K562 (cell line): ENCODE results near the gene IL17D. TPM values are rescaled to one million over a fixed set of nuclear protein-coding genes. Genes with fewer than 3 reads are reported as not detected.

Experiments used
- ATAC-seq: fragments of 200-7000 bp; cut with Tn5 transposase; 3 replicates; pipeline ENCODE4 v1.9.1; 2020; ENCODE audit warnings: moderate library complexity
- BruUV-seq: library from RNA; stranded (reverse); fragments of 400-500 nt; replicated peaks from 2 replicates; lab custom pipeline; 2021; lab: Mats Ljungman, UMichigan
- CTCF ChIA-PET: fragments of 300-600 bp; formaldehyde crosslinking; extraction: SDS; loops from one replicate; lab custom pipeline; 2021; ENCODE audit warnings: low intra/inter-chr PET ratio; lab: Yijun Ruan, JAX
- POLR2A ChIA-PET: fragments of 300-600, 350-650 bp; sonication (Branson Sonifier 250); formaldehyde crosslinking; extraction: SDS; loops from one replicate; lab custom pipeline; 2021; ENCODE audit warnings: antibody characterized with exemption, inconsistent platforms; lab: Yijun Ruan, JAX
- DNase-seq, 4 experiments: peaks; one replicate each; pipeline versions ENCODE4 v3.0.0 to v3.0.0-alpha.2; 2011 to 2018; ENCODE audit warnings: low spot score in 3 of 4, mixed read lengths in 3 of 4; ENCODE audit errors: extremely low read depth in 1 of 4
- FAIRE-seq: peaks from 2 replicates; lab custom pipeline; 2011; peaks lifted over from hg19 to GRCh38; lab: Jason Lieb, UNC
- H2AFZ ChIP-seq: 2 replicates; pipeline ENCODE4 v1.6.0; 2011; ENCODE audit warnings: low read depth, low read length, control low read depth, inconsistent platforms
- H3K27ac ChIP-seq: fragments of 200-600 bp; 3 replicates; pipeline ENCODE4 v1.8.0; 2011; ENCODE audit warnings: low read depth, mild to moderate bottlenecking, control low read depth, inconsistent platforms, low read length, moderate library complexity, mixed read lengths; ENCODE audit errors: extremely low read depth
- H3K27me3 ChIP-seq, 2 experiments: fragments of 300-600 bp in 1 of 2; 2 replicates in 1 of 2; 3 replicates in 1 of 2; pipeline versions ENCODE4 v1.6.0 to v1.8.0; 2011; ENCODE audit warnings: inconsistent platforms in 2 of 2, low read length in 2 of 2, mild to moderate bottlenecking in 1 of 2, mixed read lengths in 1 of 2, moderate library complexity in 1 of 2; ENCODE audit not compliant: control insufficient read depth in 2 of 2, insufficient read depth in 2 of 2
- H3K36me3 ChIP-seq: fragments of 300-600 bp; 3 replicates; pipeline ENCODE4 v1.8.0; 2011; ENCODE audit warnings: mild to moderate bottlenecking, low read length, inconsistent platforms; ENCODE audit not compliant: control insufficient read depth, insufficient read depth
- H3K4me1 ChIP-seq, 2 experiments: fragments of 200-600 bp in 1 of 2; replicated peaks in 1 of 2; 2 replicates in 1 of 2; 3 replicates in 1 of 2; pipeline versions ENCODE4 v1.5.1 to v1.8.0; 2011; ENCODE audit warnings: inconsistent platforms in 2 of 2, low read length in 2 of 2, mild to moderate bottlenecking in 1 of 2, mixed read lengths in 1 of 2, moderate library complexity in 1 of 2; ENCODE audit not compliant: control insufficient read depth in 2 of 2, insufficient read depth in 2 of 2
- H3K4me2 ChIP-seq: 2 replicates; pipeline ENCODE4 v1.6.1; 2011; ENCODE audit warnings: low read length, control low read depth, inconsistent platforms, mixed read lengths; ENCODE audit not compliant: insufficient read depth
- H3K4me3 ChIP-seq: fragments of 200-600 bp; sonication (generic), shearing (Covaris generic); 2 replicates; pipeline ENCODE4 v1.5.1; 2016; ENCODE audit warnings: control low read depth, inconsistent platforms
- H3K79me2 ChIP-seq: fragments of 200-600 bp; 3 replicates; pipeline ENCODE4 v1.8.0; 2011; ENCODE audit warnings: low read length, inconsistent platforms; ENCODE audit not compliant: control insufficient read depth, insufficient read depth
- H3K9ac ChIP-seq, 2 experiments: 2 replicates each; pipeline versions ENCODE4 v1.6.0 to v1.6.1; 2011; ENCODE audit warnings: low read depth in 2 of 2, low read length in 2 of 2, control low read depth in 1 of 2, inconsistent platforms in 1 of 2, mild to moderate bottlenecking in 1 of 2, mixed read lengths in 1 of 2; ENCODE audit not compliant: insufficient read depth in 1 of 2
- H3K9me1 ChIP-seq: one replicate; pipeline ENCODE4 v1.6.0; 2011; ENCODE audit warnings: inconsistent platforms, mild to moderate bottlenecking, low read length, moderate library complexity; ENCODE audit not compliant: control insufficient read depth, insufficient read depth
- H3K9me3 ChIP-seq: replicated peaks from 2 replicates; pipeline ENCODE4 v1.5.1; 2011; ENCODE audit warnings: low read depth, low read length, inconsistent platforms; ENCODE audit not compliant: control insufficient read depth, insufficient read depth
- H4K20me1 ChIP-seq: replicated peaks from 2 replicates; pipeline ENCODE4 v1.6.1; 2011; ENCODE audit warnings: low read length, inconsistent platforms, mixed read lengths; ENCODE audit not compliant: control insufficient read depth, insufficient read depth
- AFF1 ChIP-seq, 2 experiments: fragments of 450-650 bp; IDR thresholded peaks; 2 replicates each; pipeline ENCODE4 v1.6.1; 2018; ENCODE audit warnings: mild to moderate bottlenecking in 2 of 2, low read depth in 1 of 2; ENCODE audit not compliant: partially characterized antibody in 2 of 2
- AFF4 ChIP-seq: sonication (generic); formaldehyde crosslinking; IDR thresholded peaks from 2 replicates; pipeline ENCODE4 v1.8.0; 2023; ENCODE audit warnings: mild to moderate bottlenecking, missing genetic modification reagents
- BCOR ChIP-seq: fragments of 450-650 bp; IDR thresholded peaks from 2 replicates; pipeline ENCODE4 v1.6.1; 2016
- BRD4 ChIP-seq: fragments of 200-600 bp; sonication (generic); IDR thresholded peaks from 2 replicates; pipeline ENCODE4 v1.6.1; 2017; ENCODE audit warnings: inconsistent platforms
- DDX20 ChIP-seq: fragments of 450-650 bp; IDR thresholded peaks from 2 replicates; pipeline ENCODE4 v1.6.1; 2016; ENCODE audit warnings: missing genetic modification characterization, low read depth, mild to moderate bottlenecking, missing compliant biosample characterization, moderate library complexity
- HCFC1 ChIP-seq: IDR thresholded peaks from 2 replicates; pipeline ENCODE4 v1.6.1; 2012; ENCODE audit warnings: low read depth, low read length, improper control_type of control experiment
- HMG20A ChIP-seq: fragments of 450-650 bp; formaldehyde crosslinking; conservative IDR thresholded peaks from 2 replicates; pipeline ENCODE4 v1.4.0; 2020; ENCODE audit warnings: mild to moderate bottlenecking, mixed read lengths
- JUND ChIP-seq, 2 experiments: IDR thresholded peaks; 2 replicates in 1 of 2; 3 replicates in 1 of 2; pipeline ENCODE4 v1.6.1; 2011; ENCODE audit warnings: borderline replicate concordance in 2 of 2, low read depth in 2 of 2, low read length in 2 of 2, improper control_type of control experiment in 1 of 2, missing biosample characterization in 1 of 2, missing genetic modification characterization in 1 of 2, missing genetic modification reagents in 1 of 2
- NFATC3 ChIP-seq: fragments of 450-650 bp; IDR thresholded peaks from 2 replicates; pipeline ENCODE4 v1.6.1; 2017; ENCODE audit warnings: mild to moderate bottlenecking
- RHOXF2B ChIP-seq: fragments of 250-450 bp; sonication (Bioruptor Pico); conservative IDR thresholded peaks from 2 replicates; pipeline ENCODE4 v1.5.1; 2021
- RUNX1 ChIP-seq: sonication (generic); IDR thresholded peaks from 2 replicates; pipeline ENCODE4 v1.6.1; 2016; ENCODE audit warnings: antibody characterized with exemption, low read depth
- SREBF2 ChIP-seq: sonication (generic); formaldehyde crosslinking; IDR thresholded peaks from 2 replicates; pipeline ENCODE4 v1.4.0; 2020; ENCODE audit warnings: mild to moderate bottlenecking, missing genetic modification reagents
- SRSF1 ChIP-seq: fragments of 200-400 bp; formaldehyde crosslinking; IDR thresholded peaks from 2 replicates; pipeline ENCODE4 v1.6.1; 2017; ENCODE audit warnings: mild to moderate bottlenecking, low read depth, low read length, moderate library complexity
- XRCC3 ChIP-seq: fragments of 450-650 bp; IDR thresholded peaks from 2 replicates; pipeline ENCODE4 v1.6.1; 2017; ENCODE audit warnings: mild to moderate bottlenecking, moderate library complexity
- ZKSCAN1 ChIP-seq: fragments of 150-350 bp; IDR thresholded peaks from 2 replicates; pipeline ENCODE4 v1.6.1; 2016; ENCODE audit warnings: low read depth, low read length
- WGBS: fragments of 100-300 bp; shearing (Covaris generic); methylation state at CpG from one replicate; pipeline ENCODE4 v1.1.6; 2016; ENCODE audit warnings: low coverage, mixed read lengths; ENCODE audit not compliant: insufficient coverage; ENCODE audit errors: missing lambda C conversion rate; 5-methylcytosine and 5-hydroxymethylcytosine counted together
- in situ Hi-C: fragments of 300-500 bp; cut with MboI; formaldehyde crosslinking; loops from 4 replicates; pipeline ENCODE4 v1.15.0; 2018; ENCODE audit warnings: inconsistent platforms, mixed read lengths
- intact Hi-C: fragments of 100-400 bp; cut with micrococcal nuclease; formaldehyde crosslinking; loops from 2 replicates; pipeline ENCODE4 v1.14.2; 2022
- polyA plus RNA-seq, 8 experiments: library from polyadenylated mRNA; depleted of rRNA in 4 of 8; stranded (reverse) in 5 of 8; unstranded in 3 of 8; fragments of >200 nt; fragmentation: Nextera tagmentation in 2 of 8; fragmentation: Illumina TruSeq in 1 of 8; extraction: Ambion mirVana in 2 of 8; extraction: Trizol in 1 of 8; gene quantifications; 2 replicates each; pipeline versions ENCODE4 v1.2.1 to v1.2.3, GENCODE V29; 2011 to 2014; ENCODE audit warnings: inconsistent platforms in 1 of 8, missing spikeins in 1 of 8
- total RNA-seq, 7 experiments: library from RNA; depleted of rRNA in 6 of 7; stranded (reverse); fragments of >200 nt in 6 of 7; fragmentation: Illumina TruSeq in 2 of 7; extraction: Trizol in 2 of 7; gene quantifications; 2 replicates each; pipeline versions ENCODE4 v1.2.1 to v1.2.3, GENCODE V29; 2011 to 2021; ENCODE audit warnings: low replicate concordance in 1 of 7

IL17D gene
- total and polyA plus RNA-seq, 9 of the 15 experiments (the other 6 are each of a cell fraction or from before 2014, with no cell fraction given): 0.04 to 0.55 (median 0.13) TPM; not detected in 4

- no peak for TF ChIP-seq AFF1 (IDR thresholded peaks at IDR 0.05; ENCODE audit: low read depth in 1 of 2, partially characterized antibody in 2 of 2)
- no peak for TF ChIP-seq NFATC3
- no peak for TF ChIP-seq SREBF2 (CRISPR knock-in tag)
- no peak for TF ChIP-seq RUNX1
- no peak for TF ChIP-seq BRD4
- no peak for TF ChIP-seq JUND (IDR thresholded peaks at IDR 0.05; ENCODE audit: borderline replicate concordance, low read depth, low read length)
- no peak for TF ChIP-seq JUND (tag; IDR thresholded peaks at IDR 0.05; ENCODE audit: borderline replicate concordance, low read depth, low read length)
- TF ChIP-seq XRCC3: no peak
Observed at GRCh38 chr13:20672772-20673171, 30.7 kb upstream of the IL17D start (continued).

GRCh38 chr13:20673715-20674114, 29.8 kb upstream of the IL17D start:
- Histone ChIP-seq H3K9me3 (no peaks in the 10 kb centered on the region), H3K9ac (no peak overlapping the region), H2AFZ (no peak overlapping the region), H4K20me1 (no peaks in the 10 kb centered on the region), H3K27ac (no peak overlapping the region), H3K4me1 (no peaks in the 10 kb centered on the region), H3K4me2 (no peak overlapping the region), H3K79me2 (no peaks in the 10 kb centered on the region), H3K9me1 (no peaks in the 10 kb centered on the region), H3K4me3 (no peak overlapping the region), H3K36me3 (no peaks in the 10 kb centered on the region), H3K27me3 (no peaks in the 10 kb centered on the region)
- no TSS peak for BruUV-seq
- intact Hi-C loops: no loop called here
- no peak for FAIRE-seq
- no peak for DNase-seq
- POLR2A ChIA-PET: no interaction called here
- WGBS: 39% methylated on average over 5 of the region's 5 CpGs
- no peak for ATAC-seq
- CTCF ChIA-PET: no interaction called here
- in situ Hi-C loops: no loop called here
- TF ChIP-seq SRSF1: no peak
- no peak for TF ChIP-seq RHOXF2B (CRISPR knock-in tag)
- TF ChIP-seq HCFC1: no peak
- TF ChIP-seq ZKSCAN1: no peak
- no peak for TF ChIP-seq BCOR
- no peak for TF ChIP-seq HMG20A (CRISPR knock-in tag)
- TF ChIP-seq AFF4 (CRISPR knock-in tag): no peak
- TF ChIP-seq DDX20 (tag): no peak
